GM12872 (cell line): Measurements from ENCODE around the gene CLCNKA.

Experiments
- TF ChIP-seq, protein P1 (sequence below): IDR thresholded peaks from 3 replicates; pipeline ENCODE4 v1.5.1; 2011; ENCODE audit warnings: low read depth, mild to moderate bottlenecking, low read length, moderate library complexity; ENCODE audit not compliant: insufficient read depth

CLCNKA gene

DNA sequence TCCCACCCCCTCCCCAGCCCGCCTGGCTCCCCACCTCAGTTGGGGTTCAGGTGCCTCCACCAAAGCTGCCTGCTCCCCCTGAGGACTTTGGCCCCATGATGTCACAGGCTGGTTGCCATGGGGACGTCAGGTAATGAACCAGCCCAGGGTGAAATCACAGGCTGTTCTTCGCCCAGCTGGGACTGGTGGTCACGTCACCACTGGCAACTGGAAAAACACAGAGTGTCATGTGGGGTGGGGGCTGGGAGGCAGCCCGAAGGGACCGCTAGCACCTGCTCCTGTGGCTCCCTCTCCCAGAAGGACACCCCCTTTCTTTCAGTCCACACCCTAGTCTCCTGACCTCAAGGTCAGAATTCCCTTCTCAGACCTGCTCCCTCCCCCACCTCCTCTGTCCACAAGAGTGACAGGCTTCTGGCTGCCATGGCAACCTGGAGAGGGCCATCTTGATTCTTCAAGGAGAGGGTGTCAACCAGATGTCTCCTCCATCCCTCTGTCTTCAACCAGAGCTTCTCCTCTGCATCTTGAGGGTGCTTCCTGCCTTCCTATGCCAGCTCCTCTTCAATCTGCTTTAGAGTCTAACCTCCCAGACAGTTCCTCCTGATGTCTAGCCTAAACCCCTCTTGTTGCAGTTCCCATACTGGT, 45.4 kb downstream of the CLCNKA start:
- TF ChIP-seq, protein P1, sequence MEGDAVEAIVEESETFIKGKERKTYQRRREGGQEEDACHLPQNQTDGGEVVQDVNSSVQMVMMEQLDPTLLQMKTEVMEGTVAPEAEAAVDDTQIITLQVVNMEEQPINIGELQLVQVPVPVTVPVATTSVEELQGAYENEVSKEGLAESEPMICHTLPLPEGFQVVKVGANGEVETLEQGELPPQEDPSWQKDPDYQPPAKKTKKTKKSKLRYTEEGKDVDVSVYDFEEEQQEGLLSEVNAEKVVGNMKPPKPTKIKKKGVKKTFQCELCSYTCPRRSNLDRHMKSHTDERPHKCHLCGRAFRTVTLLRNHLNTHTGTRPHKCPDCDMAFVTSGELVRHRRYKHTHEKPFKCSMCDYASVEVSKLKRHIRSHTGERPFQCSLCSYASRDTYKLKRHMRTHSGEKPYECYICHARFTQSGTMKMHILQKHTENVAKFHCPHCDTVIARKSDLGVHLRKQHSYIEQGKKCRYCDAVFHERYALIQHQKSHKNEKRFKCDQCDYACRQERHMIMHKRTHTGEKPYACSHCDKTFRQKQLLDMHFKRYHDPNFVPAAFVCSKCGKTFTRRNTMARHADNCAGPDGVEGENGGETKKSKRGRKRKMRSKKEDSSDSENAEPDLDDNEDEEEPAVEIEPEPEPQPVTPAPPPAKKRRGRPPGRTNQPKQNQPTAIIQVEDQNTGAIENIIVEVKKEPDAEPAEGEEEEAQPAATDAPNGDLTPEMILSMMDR, result no peak

DNA sequence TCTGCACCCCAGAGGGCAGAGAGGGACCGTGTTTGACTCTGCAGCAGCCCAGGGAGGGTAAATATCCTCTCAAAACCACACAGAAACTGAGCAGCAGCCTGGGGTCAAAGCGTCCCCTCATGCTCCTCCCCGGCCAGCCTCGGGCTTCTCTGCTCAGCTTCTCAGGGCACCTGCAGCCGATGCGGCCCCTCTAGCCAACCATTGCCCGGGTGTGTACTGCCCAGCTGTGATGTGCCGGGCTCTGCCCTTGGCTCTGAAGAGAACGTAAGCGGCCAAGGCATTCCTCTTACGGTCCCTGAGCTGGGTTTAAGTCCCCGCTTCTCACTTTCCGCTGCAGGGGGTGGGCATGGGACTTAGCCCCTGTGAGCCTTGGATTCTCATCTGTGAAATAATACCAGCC, 46.1 kb downstream of the CLCNKA start:
- TF ChIP-seq, protein P1, result no peak

DNA sequence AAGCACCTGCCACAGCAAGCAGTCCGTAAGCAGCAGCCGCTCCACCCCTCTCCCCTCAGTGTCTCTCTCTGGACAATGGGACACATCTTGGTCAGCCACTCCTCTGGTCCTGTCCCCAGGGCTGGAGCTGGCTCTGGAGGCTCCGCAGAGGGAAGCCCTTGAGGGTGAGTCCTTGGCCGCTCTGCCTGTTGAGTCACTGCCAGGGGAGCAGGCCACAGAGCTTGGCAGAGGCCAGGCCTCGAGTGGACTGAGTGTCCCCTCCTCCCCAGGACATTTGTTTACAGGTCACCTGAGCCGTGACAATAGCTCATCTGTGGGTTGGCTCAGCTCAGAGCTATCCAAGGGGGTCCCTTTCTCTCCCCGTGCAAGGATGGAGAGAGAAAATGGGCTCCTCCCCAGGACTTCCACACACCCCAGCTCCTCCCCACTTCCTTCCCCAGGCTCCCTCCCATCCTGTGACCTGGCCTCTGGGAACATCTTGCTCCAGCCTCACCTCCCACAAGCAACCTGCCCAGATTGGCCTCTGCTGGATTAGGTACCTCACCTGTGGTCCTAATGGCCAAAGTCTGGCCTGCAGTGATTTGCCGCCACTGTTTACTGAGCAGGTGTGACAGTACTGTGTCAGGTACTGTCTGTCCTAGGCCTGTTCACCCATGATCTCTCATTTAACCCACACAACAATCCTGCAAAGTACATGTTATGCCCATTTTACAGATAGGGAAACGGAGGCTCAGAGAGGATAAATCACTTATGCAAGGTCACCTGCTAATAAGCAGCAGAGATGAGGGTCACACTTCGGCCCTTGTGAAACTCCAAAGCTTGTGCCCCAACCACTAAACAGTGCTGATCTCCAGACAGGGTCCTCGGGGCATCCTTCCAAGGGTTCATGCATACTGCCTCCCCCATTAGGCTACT, 46.8 kb downstream of the CLCNKA start:
- TF ChIP-seq, protein P1, result no peak

DNA sequence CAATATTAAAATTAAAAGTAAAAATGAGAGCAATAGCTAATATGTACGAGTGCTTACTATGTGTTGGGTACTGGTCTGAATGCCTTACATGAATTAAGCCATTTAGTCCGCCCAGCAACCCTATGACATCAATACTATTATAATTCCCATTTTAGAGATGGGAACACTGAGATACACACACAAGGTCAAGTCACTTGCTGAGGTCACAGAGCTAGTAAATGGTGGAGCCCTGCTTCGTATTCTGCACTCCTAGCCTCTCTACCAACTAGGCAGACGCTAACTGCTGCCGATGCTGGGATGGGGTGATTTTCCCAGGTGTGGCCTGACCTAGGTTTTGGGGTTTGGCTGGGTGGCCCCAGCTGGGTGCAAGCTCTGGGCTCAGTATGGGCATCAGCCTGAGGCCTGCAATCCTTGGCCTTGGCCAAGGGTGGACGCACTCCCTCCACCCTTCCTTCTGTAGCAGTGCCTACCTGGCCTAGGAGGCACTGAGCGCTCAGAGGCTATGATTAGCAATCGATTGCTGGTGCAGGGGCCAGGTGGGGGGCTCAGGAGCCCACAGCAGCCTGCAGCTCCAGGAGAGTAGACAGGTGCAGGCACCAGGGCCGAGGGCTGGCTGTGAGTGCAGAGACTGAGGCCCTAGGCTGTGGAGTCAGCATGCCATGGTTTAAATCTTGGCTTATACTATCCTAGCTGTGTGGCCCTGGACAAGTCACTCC, 49.0 kb downstream of the CLCNKA start:
- TF ChIP-seq, protein P1, result no peak

DNA sequence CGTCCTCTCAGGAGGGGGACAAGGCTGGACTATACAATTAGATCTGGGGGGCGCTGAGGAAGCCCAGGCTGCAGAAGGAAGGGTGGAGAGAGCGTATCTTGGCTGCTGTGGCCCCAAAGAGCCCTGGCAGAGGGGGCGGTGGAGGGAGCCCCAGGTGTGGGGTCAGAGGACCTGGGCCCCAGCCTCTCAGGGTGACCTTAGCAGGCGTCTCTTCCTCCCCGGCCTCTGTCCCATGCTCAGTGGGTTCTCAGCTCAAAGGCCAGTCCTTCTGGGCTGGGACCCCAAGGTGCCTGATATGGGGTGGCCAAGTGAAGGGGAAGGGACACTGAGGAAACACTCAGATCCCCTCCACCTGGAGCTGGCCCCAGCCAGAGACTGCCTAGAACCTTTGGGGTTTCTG, 49.8 kb downstream of the CLCNKA start:
- TF ChIP-seq, protein P1, result no peak

DNA sequence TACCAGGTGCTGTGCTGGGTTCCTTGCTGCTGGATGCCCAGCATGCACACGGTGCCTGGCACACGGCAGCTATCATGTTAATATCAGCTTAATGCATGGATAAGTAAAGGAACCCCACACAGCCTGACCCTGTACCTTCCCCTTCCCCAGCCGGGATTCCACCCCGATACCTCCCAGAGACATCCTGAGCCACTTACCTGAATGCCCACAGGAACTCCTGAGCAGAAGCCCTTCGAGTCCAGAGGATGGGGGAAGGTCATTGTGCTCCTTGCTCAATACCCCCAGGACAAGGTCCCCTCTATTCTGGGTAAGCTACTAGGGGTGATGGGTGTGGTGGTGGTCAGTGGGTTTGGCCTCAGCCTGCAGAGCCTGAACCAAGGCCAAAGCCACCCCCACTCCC, 50.3 kb downstream of the CLCNKA start:
- TF ChIP-seq, protein P1, result no peak
